HCEC 1CT (cell line): ENCODE results near the gene CDPF1.
A peak's percentile ranks its signal among the peaks of the same experiment; 100 is the strongest.
"Not testable (repeated sequence)": the region's sequence is repeated elsewhere in the genome, so short reads cannot be mapped to it uniquely, and the experiment has no call there.

ENCODE experiments used
- DNase-seq: peaks from one replicate; pipeline ENCODE4 v3.0.0-alpha.2; 2017

The CDPF1 gene

DNA sequence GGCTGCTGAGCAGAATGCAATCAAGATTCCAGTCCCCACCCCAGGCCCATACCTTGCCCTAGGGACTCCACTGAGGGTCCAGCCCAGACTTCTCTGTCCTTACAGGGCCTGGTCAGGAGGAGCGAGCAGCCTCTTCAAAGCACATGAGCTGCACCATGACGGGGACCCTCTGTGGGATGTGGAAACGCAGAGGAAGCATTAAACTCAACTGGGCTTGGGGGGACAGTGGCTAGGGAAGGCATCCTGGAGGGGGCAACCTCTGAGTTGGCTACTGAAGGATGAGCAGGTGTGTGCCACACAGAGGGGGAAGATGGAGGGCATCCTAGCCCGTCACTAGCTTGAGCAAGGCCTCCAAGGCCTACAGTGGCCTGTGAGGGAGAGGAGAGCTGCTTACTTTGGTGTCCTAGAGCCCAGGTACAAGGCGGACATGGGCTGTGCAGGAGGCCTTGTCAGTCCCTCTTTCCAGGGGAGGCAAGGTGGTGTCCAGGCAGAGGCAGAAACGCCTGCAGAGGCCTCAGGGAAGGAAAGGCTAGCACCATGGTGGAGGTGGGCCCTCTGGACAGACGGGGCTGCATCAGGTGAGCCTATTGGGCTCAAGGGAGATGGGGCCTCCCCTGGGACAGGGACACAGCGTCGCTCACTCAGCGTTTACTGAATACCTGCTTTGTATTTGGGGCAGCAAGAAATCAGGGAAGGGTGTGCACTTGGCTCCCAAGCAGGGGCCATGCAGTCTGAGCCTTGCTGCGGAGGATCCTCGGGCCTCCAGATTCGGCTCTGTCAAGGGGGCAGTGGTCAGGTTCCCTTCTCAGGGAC is 32.0 kb upstream of the CDPF1 start:
- DNase-seq: no peak

DNA sequence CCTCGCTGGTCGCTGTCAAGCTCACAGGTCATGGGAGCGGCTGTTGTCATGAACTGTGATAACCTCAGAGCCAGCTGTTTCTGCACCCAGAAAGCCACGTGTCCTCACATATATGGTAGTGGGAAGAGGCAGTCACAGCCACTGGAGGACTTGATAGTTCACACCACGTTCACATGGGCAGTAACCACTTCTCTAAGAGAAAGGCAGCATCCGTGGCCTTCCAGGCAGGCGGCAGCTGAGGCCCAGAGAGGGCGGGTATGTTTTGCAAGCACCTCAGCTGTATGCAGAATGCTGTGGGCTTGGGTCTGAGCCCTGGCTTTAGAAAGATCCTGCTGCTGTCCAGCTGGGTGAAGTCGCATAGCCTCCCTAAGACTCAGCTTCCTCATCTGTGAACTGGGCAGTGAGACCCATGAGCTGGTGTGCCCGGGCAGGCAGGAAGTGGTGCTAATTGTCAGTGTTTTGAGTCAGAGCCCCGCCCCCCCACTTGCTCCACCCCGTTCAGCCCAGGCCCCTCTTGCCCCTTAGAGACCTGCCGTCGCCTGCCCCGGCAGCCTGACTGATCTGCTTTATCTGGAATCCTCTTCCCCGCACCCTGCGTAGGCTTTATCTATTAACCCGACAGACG is 31.0 kb upstream of the CDPF1 start:
- no peak for DNase-seq

GRCh38 chr22:46280063-46280817 is 30.1 kb upstream of the CDPF1 start:
- no peak for DNase-seq

- DNase-seq: no peak
Measured at GRCh38 chr22:46278656-46279645, 28.9 kb upstream of the CDPF1 start.

- DNase-seq: no peak
Measured at GRCh38 chr22:46276563-46276962, 26.5 kb upstream of the CDPF1 start.

- DNase-seq: no peak
Measured at GRCh38 chr22:46275455-46276122, 25.5 kb upstream of the CDPF1 start.

DNA sequence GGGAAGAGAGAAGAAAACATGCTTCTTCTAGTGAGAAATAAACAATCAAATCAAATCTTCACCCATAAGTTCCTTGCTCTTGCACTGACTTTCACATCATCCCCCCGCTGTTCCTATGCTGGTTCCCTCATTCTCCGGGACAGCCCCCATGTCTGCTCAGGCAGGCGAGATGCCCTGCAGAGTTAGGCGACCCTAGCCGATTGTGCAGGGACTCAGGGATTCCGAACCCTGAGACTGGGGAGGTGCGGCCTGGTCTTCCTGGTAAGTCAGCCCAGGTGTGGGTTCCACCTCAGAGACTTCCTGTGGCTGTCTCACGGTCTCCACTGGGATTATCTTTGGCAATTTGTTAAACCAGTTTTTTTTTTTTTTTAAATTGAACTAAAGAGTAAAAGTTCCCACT is 24.3 kb upstream of the CDPF1 start:
- DNase-seq: no peak

- no peak for DNase-seq
Measured at GRCh38 chr22:46273432-46274148, 23.5 kb upstream of the CDPF1 start.

GRCh38 chr22:46272762-46273431 is 22.8 kb upstream of the CDPF1 start:
- DNase-seq: no peak

DNA sequence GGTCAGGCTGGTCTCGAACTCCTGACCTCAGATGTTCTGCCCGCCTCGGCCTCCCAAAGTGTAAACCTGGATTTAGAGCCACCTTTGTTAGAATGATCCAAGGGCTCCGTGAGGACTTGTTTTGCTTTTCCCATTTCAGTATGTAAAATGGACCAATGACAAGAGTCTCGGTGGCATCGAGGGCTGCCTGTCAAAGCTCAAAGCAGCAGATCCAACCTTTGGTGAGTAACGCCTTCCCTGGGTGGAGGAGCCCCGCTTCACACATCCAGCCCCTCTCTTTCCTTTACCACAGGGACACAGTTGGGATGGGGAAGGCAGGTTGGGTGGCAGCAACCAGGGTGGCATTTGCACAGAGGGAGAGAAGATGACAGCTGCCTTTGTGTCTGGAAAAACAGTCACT is 22.1 kb upstream of the CDPF1 start:
- no peak for DNase-seq

GRCh38 chr22:46269564-46269963 is 19.5 kb upstream of the CDPF1 start:
- no peak for DNase-seq

DNA sequence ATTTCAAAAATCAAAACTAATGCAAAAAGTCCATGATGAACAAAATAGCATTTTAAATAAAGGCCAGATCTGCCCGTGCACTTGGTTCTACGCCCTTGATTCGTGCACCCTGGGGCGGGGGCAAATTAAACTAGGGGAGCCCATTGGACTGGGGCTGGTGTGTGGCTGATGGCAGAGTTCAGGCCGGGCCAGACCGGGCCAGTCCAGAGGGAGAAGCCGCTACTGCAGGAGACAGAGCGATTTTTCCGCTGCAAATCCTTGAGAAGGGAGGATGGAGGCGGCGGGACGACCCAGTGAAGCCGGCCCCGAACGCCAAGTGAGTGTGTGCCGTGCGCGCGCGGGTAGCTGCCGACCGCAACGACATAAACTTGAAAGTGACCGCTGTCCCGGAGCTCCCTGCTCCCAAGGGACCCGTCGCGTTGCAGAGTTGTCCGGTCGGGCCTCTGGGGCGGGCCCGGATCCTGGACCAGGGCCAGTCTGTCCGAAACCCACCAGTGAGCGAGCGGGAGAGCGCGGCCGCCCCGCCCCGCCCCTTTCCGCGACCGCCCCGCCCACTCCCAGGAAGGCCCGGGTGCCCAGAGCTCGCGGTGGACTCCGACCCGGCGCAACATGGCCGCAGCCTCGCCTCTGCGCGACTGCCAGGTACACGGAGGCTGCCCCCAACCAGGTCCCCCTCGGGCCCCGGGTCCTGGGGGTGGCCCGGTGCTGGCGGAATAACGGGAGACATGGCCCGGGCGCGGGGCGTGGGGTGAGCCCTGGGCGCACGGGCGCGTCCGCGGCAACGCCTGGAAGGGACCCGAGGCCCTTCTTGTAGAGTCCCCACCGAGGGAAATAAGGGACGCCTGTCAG is 17.6 kb upstream of the CDPF1 start, which contains the start of gene TTC38:
TSS of gene TTC38 (plus strand) at position 578 of the 849 bp plus-strand sequence. CDS start at position 610, 32 bp downstream.
- DNase-seq: peak; percentile 74

GRCh38 chr22:46265627-46266026 is 15.5 kb upstream of the CDPF1 start:
- not testable (repeated sequence) for DNase-seq

DNA sequence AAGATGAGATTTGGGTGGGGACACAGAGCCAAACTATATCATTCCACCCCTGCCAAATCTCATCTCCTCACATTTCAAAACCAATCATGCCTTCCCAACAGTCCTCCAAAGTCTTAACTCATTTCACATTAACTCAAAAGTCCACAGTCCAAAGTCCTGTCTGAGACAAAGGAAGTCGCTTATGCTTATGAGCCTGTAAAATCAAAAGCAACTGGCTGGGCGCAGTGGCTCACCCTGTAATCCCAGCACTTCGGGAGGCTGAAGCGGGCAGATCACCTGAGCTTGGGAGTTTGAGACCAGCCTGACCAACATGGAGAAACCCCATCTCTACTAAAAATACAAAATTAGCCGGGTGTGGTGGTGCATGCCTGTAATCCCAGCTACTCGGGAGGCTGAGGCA is 14.4 kb upstream of the CDPF1 start:
- not testable (repeated sequence) for DNase-seq

GRCh38 chr22:46263216-46263590 is 13.1 kb upstream of the CDPF1 start, which contains the start of gene PKDREJ:
Gene PKDREJ (minus strand): TSS chr22:46263343. CDS start chr22:46263322, 21 bp downstream.
- DNase-seq: no peak

DNA sequence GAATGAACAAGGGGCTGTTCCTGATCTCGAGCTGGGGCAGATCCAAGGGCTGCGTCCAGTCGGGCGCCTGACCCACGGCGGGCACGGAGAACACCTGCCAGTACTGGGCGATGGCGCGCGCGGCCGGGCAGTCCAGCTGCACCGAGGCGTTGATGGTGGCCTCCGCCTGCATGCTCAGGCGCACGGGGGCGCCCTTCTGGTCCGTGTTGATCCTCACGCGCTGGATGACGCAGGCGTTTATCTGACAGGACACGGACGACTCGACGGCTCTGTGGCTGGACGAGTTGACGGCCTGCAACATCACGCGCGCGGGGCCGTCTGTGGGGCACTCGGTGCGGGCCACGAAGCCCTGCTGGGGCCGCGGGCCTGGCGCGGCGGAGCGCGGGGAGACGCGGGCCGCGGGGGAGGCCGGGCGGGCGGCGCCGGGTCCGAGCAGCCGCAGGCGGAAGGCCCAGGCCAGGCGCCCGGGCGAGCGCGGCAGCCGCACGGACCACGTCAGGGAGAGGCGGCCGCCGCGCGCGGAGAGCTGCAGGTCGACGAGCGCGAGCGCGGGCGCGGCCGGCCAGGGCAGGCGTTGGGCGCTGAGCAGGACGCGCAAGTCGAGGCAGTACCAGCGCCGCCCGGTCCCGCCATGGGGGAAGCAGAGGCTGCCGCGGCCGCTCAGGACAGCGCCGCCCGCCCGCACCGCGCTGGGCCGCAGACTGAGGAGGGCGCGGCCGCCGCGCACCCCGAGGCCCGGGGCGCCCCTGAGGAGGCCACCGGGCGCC is 12.5 kb upstream of the CDPF1 start:
- no peak for DNase-seq

DNA sequence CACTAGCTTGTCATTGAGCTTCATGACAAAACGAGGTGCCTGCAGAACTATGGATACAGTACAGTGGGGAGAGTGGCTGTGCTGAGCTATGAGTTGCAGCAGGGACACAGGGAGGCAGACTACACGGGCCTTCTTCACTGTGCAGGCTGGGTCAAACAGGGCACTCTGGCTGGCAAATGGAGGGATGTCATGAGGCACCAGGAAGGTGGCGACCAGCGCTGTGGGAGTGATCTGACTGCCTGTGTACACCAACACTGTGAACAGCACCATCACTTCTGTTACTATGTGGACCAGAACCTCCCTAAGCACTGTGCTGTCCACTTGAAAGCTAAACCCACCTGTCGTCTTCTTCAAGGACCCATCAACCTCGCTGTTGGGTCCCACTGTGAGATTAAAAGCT is 9.9 kb upstream of the CDPF1 start:
- DNase-seq: no peak

- no peak for DNase-seq
Measured at GRCh38 chr22:46259374-46259773, 9.3 kb upstream of the CDPF1 start.
